ENCODE results near the gene ENPP7. TPM values are rescaled to one million over a fixed set of nuclear protein-coding genes. Genes with fewer than 3 reads are reported as not detected.

The ENPP7 gene
- total RNA-seq, 1 experiment from 2014 or later, result not detected

DNA sequence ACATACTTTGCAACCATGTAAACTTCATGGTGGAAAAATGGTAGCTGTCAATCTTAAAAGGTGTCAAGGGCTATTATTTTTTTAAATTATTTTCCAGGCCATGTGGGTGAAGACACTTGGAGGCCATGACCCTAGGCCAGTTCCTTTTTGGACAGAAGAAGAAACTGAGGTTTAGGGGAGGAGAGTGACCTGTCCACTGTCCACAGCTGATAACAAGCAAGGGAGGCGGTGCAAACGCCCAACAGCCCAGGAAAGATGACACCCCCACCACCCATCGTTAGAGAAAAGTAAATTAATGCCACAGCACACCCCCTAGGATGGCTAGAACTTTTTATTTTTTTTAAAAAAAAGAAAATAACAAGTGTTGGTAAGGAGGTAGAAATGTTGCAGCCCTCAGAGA is 19.2 kb downstream of the ENPP7 start:
- ChIA-PET POLR2A (no interaction called here), RAD21 (ENCODE audit: low non-redundant PET in 1 of 2, low total read pairs in 2 of 2, uncharacterized antibody in 2 of 2, unreplicated experiment in 2 of 2) (no interaction called here), CTCF (interaction anchor here (0.6 to 4.9 kb wide), 3 partner anchors 9 to 284 kb away, joined by 3 to 31 read pairs (median 3); no protein-coding TSS in a partner anchor)
- no peak overlapping the region for H3K4me2 ChIP-seq (ENCODE audit: low read length)
- no peaks in the 10 kb centered on the region for H3K9me2 ChIP-seq (ENCODE audit: insufficient read depth)
- peaks cover 11 to 32% of the 10 kb centered on the region in 2 experiments; a peak in 3 of 4 replicates for H3K4me1 ChIP-seq (ENCODE audit: control insufficient read depth in 1 of 2, insufficient read depth in 2 of 2, low read length in 2 of 2)
- ATAC-seq (no peak), DNase-seq (ENCODE audit: low read depth, low spot score) (no peak)
- TF ChIP-seq TCF7L2 (IDR thresholded peaks at IDR 0.05; ENCODE audit: borderline replicate concordance, extremely low read depth, insufficient read depth, insufficient read length), result no peak
- H3K79me2 ChIP-seq (ENCODE audit: insufficient read depth, low read length), result no peaks in the 10 kb centered on the region
- H3K9ac ChIP-seq (ENCODE audit: low read length), result no peak overlapping the region
- no peaks in the 10 kb centered on the region for H3K27me3 ChIP-seq (ENCODE audit: insufficient read depth, low read length)
- intact Hi-C loops (cut with micrococcal nuclease), result no loop called here
- H3K27ac ChIP-seq (ENCODE audit: low read depth, low read length), result no peak overlapping the region
- H3K9me3 ChIP-seq (ENCODE audit: control insufficient read depth in 1 of 2, insufficient read depth in 1 of 2, low read depth in 1 of 2, low read length in 2 of 2), result no peaks in the 10 kb centered on the region
- peak overlapping the region; percentile 10 for H2AFZ ChIP-seq (ENCODE audit: low read depth, low read length, poor library complexity, severe bottlenecking)
- H4K20me1 ChIP-seq (ENCODE audit: insufficient read depth), result no peaks in the 10 kb centered on the region
- no TSS peak for BruUV-seq (replicated peaks)
- H3K4me3 ChIP-seq (replicated peaks in 1 of 2; ENCODE audit: low read depth in 1 of 2, low read length in 2 of 2), result no peak overlapping the region
- H3K36me3 ChIP-seq (ENCODE audit: control insufficient read depth in 1 of 2, insufficient read depth in 2 of 2, low read length in 2 of 2), result no peaks in the 10 kb centered on the region

- ChIA-PET CTCF (interaction anchor here (4.9 kb wide), 1 partner anchor 10 kb away, joined by 31 read pairs; no protein-coding TSS in a partner anchor), RAD21 (ENCODE audit: low non-redundant PET in 1 of 2, low total read pairs in 2 of 2, uncharacterized antibody in 2 of 2, unreplicated experiment in 2 of 2) (no interaction called here), POLR2A (interaction anchor here (1.4 kb wide), 1 partner anchor 86 kb away, joined by 3 read pairs; no protein-coding TSS in a partner anchor)
- no peaks in the 10 kb centered on the region for H3K36me3 ChIP-seq (ENCODE audit: control insufficient read depth in 1 of 2, insufficient read depth in 2 of 2, low read length in 2 of 2)
- TF ChIP-seq, protein P1, sequence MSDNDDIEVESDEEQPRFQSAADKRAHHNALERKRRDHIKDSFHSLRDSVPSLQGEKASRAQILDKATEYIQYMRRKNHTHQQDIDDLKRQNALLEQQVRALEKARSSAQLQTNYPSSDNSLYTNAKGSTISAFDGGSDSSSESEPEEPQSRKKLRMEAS (IDR thresholded peaks at IDR 0.05), result 0 out of 2 replicates have a peak, but pooled peaks have one; percentile 21
- TF ChIP-seq ELF1 (IDR thresholded peaks at IDR 0.05; ENCODE audit: borderline replicate concordance, low read depth), result no peak
- TF ChIP-seq EGR1 (IDR thresholded peaks at IDR 0.05; ENCODE audit: low read depth), result no peak
- TF ChIP-seq CEBPB (IDR thresholded peaks at IDR 0.05; ENCODE audit: low read depth), result no peak
- H3K27ac ChIP-seq (ENCODE audit: low read depth, low read length), result no peak overlapping the region
- H3K9ac ChIP-seq (ENCODE audit: low read length), result no peak overlapping the region
- 0 out of 2 replicates have a peak overlapping the region, but pooled peaks have one; percentile 9 for H3K4me2 ChIP-seq (ENCODE audit: low read length)
- H2AFZ ChIP-seq (ENCODE audit: low read depth, low read length, poor library complexity, severe bottlenecking), result no peak overlapping the region
- no peaks in the 10 kb centered on the region for H3K79me2 ChIP-seq (ENCODE audit: insufficient read depth, low read length)
- ATAC-seq (no peak), DNase-seq (ENCODE audit: low read depth, low spot score) (no peak)
- H3K4me3 ChIP-seq (replicated peaks in 1 of 2; ENCODE audit: low read depth in 1 of 2, low read length in 2 of 2), result no peak overlapping the region
- no TSS peak for BruUV-seq (replicated peaks)
- H4K20me1 ChIP-seq (ENCODE audit: insufficient read depth), result no peaks in the 10 kb centered on the region
- H3K4me1 ChIP-seq (ENCODE audit: control insufficient read depth in 1 of 2, insufficient read depth in 2 of 2, low read length in 2 of 2), result peaks cover 10 to 25% of the 10 kb centered on the region in 2 experiments; a peak in 3 of 4 replicates
- H3K27me3 ChIP-seq (ENCODE audit: insufficient read depth, low read length), result no peaks in the 10 kb centered on the region
- H3K9me2 ChIP-seq (ENCODE audit: insufficient read depth), result no peaks in the 10 kb centered on the region
- no peaks in the 10 kb centered on the region for H3K9me3 ChIP-seq (ENCODE audit: control insufficient read depth in 1 of 2, insufficient read depth in 1 of 2, low read depth in 1 of 2, low read length in 2 of 2)
- intact Hi-C loops (cut with micrococcal nuclease), result no loop called here
These were observed 20.2 kb downstream of the ENPP7 start for GRCh38 chr17:79750650-79751545.
